ENCODE data around the gene CLK2. TPM values are rescaled to one million over a fixed set of nuclear protein-coding genes. Genes with fewer than 3 reads are reported as not detected.
A peak's percentile ranks its signal among the peaks of the same experiment; 100 is the strongest.
"Not testable (repeated sequence)": the region's sequence is repeated elsewhere in the genome, so short reads cannot be mapped to it uniquely, and the experiment has no call there.

CLK2 gene
- total RNA-seq, 2 donors from 2014 or later, result 87.7 to 131 TPM

GRCh38 chr1:155247667-155248553 is 25.4 kb downstream of the CLK2 start:
- ATAC-seq (replicated peaks), result no peak
- no peaks in the 10 kb centered on the region for H3K27me3 Mint-ChIP-seq
- H3K4me3 Mint-ChIP-seq, result no peak overlapping the region
- H3K9me3 Mint-ChIP-seq, result no peaks in the 10 kb centered on the region
- peaks cover 20% of the 10 kb centered on the region for H3K36me3 Mint-ChIP-seq (ENCODE audit: low read depth)
- no peak overlapping the region for H3K27ac Mint-ChIP-seq
- H3K4me1 Mint-ChIP-seq, result peaks cover 16% of the 10 kb centered on the region

GRCh38 chr1:155246796-155247195 is 26.5 kb downstream of the CLK2 start:
- H3K4me3 Mint-ChIP-seq; H3K9me3 Mint-ChIP-seq; H3K27ac Mint-ChIP-seq; H3K27me3 Mint-ChIP-seq; ATAC-seq (replicated peaks): not testable (repeated sequence)
- peaks cover 20% of the 10 kb centered on the region for H3K36me3 Mint-ChIP-seq (ENCODE audit: low read depth)
- peaks cover 17% of the 10 kb centered on the region for H3K4me1 Mint-ChIP-seq

GRCh38 chr1:155245163-155245524 is 28.2 kb downstream of the CLK2 start:
- Mint-ChIP-seq H3K27me3 (no peaks in the 10 kb centered on the region), H3K9me3 (no peaks in the 10 kb centered on the region), H3K27ac (peak overlapping the region; percentile 94), H3K4me1 (peaks cover 22% of the 10 kb centered on the region), H3K36me3 (ENCODE audit: low read depth) (peaks cover 20% of the 10 kb centered on the region), H3K4me3 (peak overlapping the region; percentile 75)
- no peak for ATAC-seq (replicated peaks)

GRCh38 chr1:155244368-155245162 is 28.7 kb downstream of the CLK2 start:
- H3K27ac Mint-ChIP-seq, result peak overlapping the region; percentile 94
- H3K4me3 Mint-ChIP-seq, result peak overlapping the region; percentile 75
- H3K36me3 Mint-ChIP-seq (ENCODE audit: low read depth), result peaks cover 22% of the 10 kb centered on the region
- peaks cover 22% of the 10 kb centered on the region for H3K4me1 Mint-ChIP-seq
- peak; percentile 91 for ATAC-seq (replicated peaks)
- no peaks in the 10 kb centered on the region for H3K27me3 Mint-ChIP-seq
- no peaks in the 10 kb centered on the region for H3K9me3 Mint-ChIP-seq

- Mint-ChIP-seq H3K9me3 (no peaks in the 10 kb centered on the region), H3K36me3 (ENCODE audit: low read depth) (peaks cover 39% of the 10 kb centered on the region), H3K27me3 (no peaks in the 10 kb centered on the region), H3K4me3 (peak overlapping the region; percentile 75), H3K27ac (peak overlapping the region; percentile 94), H3K4me1 (peaks cover 22% of the 10 kb centered on the region)
- no peak for ATAC-seq (replicated peaks)
Measured at GRCh38 chr1:155242805-155243358, 30.4 kb downstream of the CLK2 start.

- peak; percentile 10 for ATAC-seq (replicated peaks)
Measured at GRCh38 chr1:155241841-155242264, 31.5 kb downstream of the CLK2 start.

GRCh38 chr1:155241069-155241679 is 32.1 kb downstream of the CLK2 start:
- ATAC-seq (replicated peaks), result peak; percentile 55
- peaks cover 52% of the 10 kb centered on the region for H3K36me3 Mint-ChIP-seq (ENCODE audit: low read depth)
- peaks cover 22% of the 10 kb centered on the region for H3K4me1 Mint-ChIP-seq
- H3K4me3 Mint-ChIP-seq, result peak overlapping the region; percentile 75
- H3K9me3 Mint-ChIP-seq, result no peaks in the 10 kb centered on the region
- H3K27ac Mint-ChIP-seq, result peak overlapping the region; percentile 94
- no peaks in the 10 kb centered on the region for H3K27me3 Mint-ChIP-seq

More at GRCh38 chr1:155241841-155242264, 31.5 kb downstream of the CLK2 start:
- Mint-ChIP-seq H3K36me3 (ENCODE audit: low read depth) (peaks cover 49% of the 10 kb centered on the region), H3K27ac (peak overlapping the region; percentile 94), H3K9me3 (no peaks in the 10 kb centered on the region), H3K4me1 (peaks cover 22% of the 10 kb centered on the region), H3K27me3 (no peaks in the 10 kb centered on the region), H3K4me3 (peak overlapping the region; percentile 75)

GRCh38 chr1:155236451-155236850 is 36.9 kb downstream of the CLK2 start:
- H3K36me3 Mint-ChIP-seq (ENCODE audit: low read depth), result peaks cover 44% of the 10 kb centered on the region

GRCh38 chr1:155235375-155235774 is 37.9 kb downstream of the CLK2 start:
- peak overlapping the region; percentile 27 for H3K4me3 Mint-ChIP-seq
- H3K9me3 Mint-ChIP-seq, H3K27me3 Mint-ChIP-seq, H3K4me1 Mint-ChIP-seq: not testable (repeated sequence)
- H3K27ac Mint-ChIP-seq, result peak overlapping the region; percentile 58
- H3K36me3 Mint-ChIP-seq (ENCODE audit: low read depth), result peaks cover 44% of the 10 kb centered on the region
- peak; percentile 48 for ATAC-seq (replicated peaks)

More at GRCh38 chr1:155236451-155236850, 36.9 kb downstream of the CLK2 start:
- Mint-ChIP-seq H3K4me1 (peaks cover 13% of the 10 kb centered on the region), H3K9me3 (no peaks in the 10 kb centered on the region), H3K4me3 (no peak overlapping the region), H3K27me3 (no peaks in the 10 kb centered on the region), H3K27ac (peak overlapping the region; percentile 58)
- ATAC-seq (replicated peaks), result no peak

GRCh38 chr1:155233502-155233901 is 39.8 kb downstream of the CLK2 start:
- H3K27me3 Mint-ChIP-seq; H3K9me3 Mint-ChIP-seq; H3K4me1 Mint-ChIP-seq; H3K4me3 Mint-ChIP-seq; ATAC-seq (replicated peaks); H3K27ac Mint-ChIP-seq: not testable (repeated sequence)
- peaks cover 32% of the 10 kb centered on the region for H3K36me3 Mint-ChIP-seq (ENCODE audit: low read depth)

GRCh38 chr1:155232001-155232978 is 41.0 kb downstream of the CLK2 start:
- not testable (repeated sequence) for H3K4me3 Mint-ChIP-seq; H3K4me1 Mint-ChIP-seq; ATAC-seq (replicated peaks); H3K9me3 Mint-ChIP-seq; H3K27me3 Mint-ChIP-seq
- H3K36me3 Mint-ChIP-seq (ENCODE audit: low read depth), result peaks cover 22% of the 10 kb centered on the region
- H3K27ac Mint-ChIP-seq, result peak overlapping the region; percentile 9

- not testable (repeated sequence) for ATAC-seq (replicated peaks); H3K4me3 Mint-ChIP-seq; H3K27me3 Mint-ChIP-seq; H3K9me3 Mint-ChIP-seq
- peaks cover 11% of the 10 kb centered on the region for H3K4me1 Mint-ChIP-seq
- H3K36me3 Mint-ChIP-seq (ENCODE audit: low read depth), result peaks cover 22% of the 10 kb centered on the region
- peak overlapping the region; percentile 18 for H3K27ac Mint-ChIP-seq
Measured at GRCh38 chr1:155231302-155231701, 42.0 kb downstream of the CLK2 start.

- no peaks in the 10 kb centered on the region for H3K27me3 Mint-ChIP-seq
- peak overlapping the region; percentile 99 for H3K4me3 Mint-ChIP-seq
- H3K4me1 Mint-ChIP-seq, result peaks cover 6% of the 10 kb centered on the region
- H3K36me3 Mint-ChIP-seq (ENCODE audit: low read depth), result peaks cover 33% of the 10 kb centered on the region
- ATAC-seq (replicated peaks), result no peak
- no peaks in the 10 kb centered on the region for H3K9me3 Mint-ChIP-seq
- peak overlapping the region; percentile 90 for H3K27ac Mint-ChIP-seq
Measured at GRCh38 chr1:155228096-155228427, 45.2 kb downstream of the CLK2 start.
